Right cardiac atrium (tissue), 5 donors: ENCODE measurements around the gene GJC2. TPM values are rescaled to one million over a fixed set of nuclear protein-coding genes. Genes with fewer than 3 reads are reported as not detected.
A peak's percentile ranks its signal among the peaks of the same experiment; 100 is the strongest.
"Not testable (repeated sequence)": the region's sequence is repeated elsewhere in the genome, so short reads cannot be mapped to it uniquely, and the experiment has no call there.

Experiments used
- ATAC-seq, 2 donors: fragments of 200-7000 bp; cut with Tn5 transposase; one replicate each; pipeline versions ENCODE4 v1.8.0 to v1.9.1; 2020; ENCODE audit warnings: moderate library complexity in 2 of 2, mild to moderate bottlenecking in 1 of 2
- DNase-seq, 3 donors: peaks; one replicate each; pipeline ENCODE4 v3.0.0-alpha.2; 2020
- H3K27ac ChIP-seq: one replicate; pipeline ENCODE4 v1.5.1; 2013; ENCODE audit warnings: mild to moderate bottlenecking, low read length, control low read depth, moderate library complexity
- H3K27me3 ChIP-seq: one replicate; pipeline ENCODE4 v1.6.1; 2013; ENCODE audit not compliant: control insufficient read depth, insufficient read depth
- H3K4me1 ChIP-seq: one replicate; pipeline ENCODE4 v1.6.1; 2013; ENCODE audit warnings: low read length; ENCODE audit not compliant: control insufficient read depth, insufficient read depth
- H3K4me3 ChIP-seq: one replicate; pipeline ENCODE4 v1.5.1; 2013; ENCODE audit warnings: low read length, control low read depth
- H3K9me3 ChIP-seq: one replicate; pipeline ENCODE4 v1.6.1; 2013; ENCODE audit warnings: low read length; ENCODE audit not compliant: control insufficient read depth
- WGBS: extraction: QIAGEN DNeasy Blood & Tissue Kit; methylation state at CpG from one replicate; pipeline ENCODE4 v1.1.7; 2013; 5-methylcytosine and 5-hydroxymethylcytosine counted together
- intact Hi-C, 4 donors: fragments of 100-400 bp; cut with DNase I; formaldehyde crosslinking; loops; one replicate each; pipeline versions ENCODE4 v1.11.0 to v1.14.0; 2022 to 2023
- polyA plus RNA-seq: library from polyadenylated mRNA; stranded (reverse); fragments of 200-250 nt; gene quantifications from one replicate; pipeline ENCODE4 v1.2.3, GENCODE V29; 2013
- total RNA-seq, 4 donors: library from RNA; stranded (reverse); fragmentation: NEBNext Ultra II Directional; extraction: Animal tissue kit (Norgen Biotek cat#: 25700); gene quantifications; one replicate each; pipeline ENCODE4 v1.2.1, GENCODE V29; 2021
- donor health status: healthy with polysubstance abuse.
- donor health status: DM: no; HTN: yes; CAD: no.
- donor health status: DM: no; HTN: no; CAD: no.
- donor health status: DM: no; HTN: yes; CAD: no; lungs with severe emphysema.
- donor health status: DM: yes; HTN: yes; CAD: no.

GJC2 gene
- total and polyA plus RNA-seq, 5 donors, result 1.2 to 2.2 (median 1.6) TPM

DNA sequence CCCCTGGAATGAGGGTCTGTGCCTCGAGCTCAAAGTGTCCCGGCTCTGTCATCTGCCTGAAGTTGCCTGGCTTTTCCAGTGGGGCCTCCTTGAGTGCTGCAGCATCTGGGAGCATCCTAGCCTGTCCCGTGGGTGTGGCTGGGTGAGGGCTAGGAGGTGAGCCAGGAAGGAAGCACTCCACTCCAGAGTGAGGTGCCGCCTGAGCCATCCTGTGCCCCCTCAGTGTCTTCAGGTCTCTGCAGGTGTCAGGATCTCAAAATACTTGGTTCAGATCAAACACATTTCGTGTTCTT is 27.4 kb downstream of the GJC2 start:
- 86% methylated on average over 5 of the region's 5 CpGs for WGBS
- Histone ChIP-seq H3K4me1 (no peaks in the 10 kb centered on the region), H3K9me3 (no peaks in the 10 kb centered on the region), H3K27ac (no peak overlapping the region), H3K4me3 (no peak overlapping the region), H3K27me3 (no peaks in the 10 kb centered on the region)
- DNase-seq (no peak), ATAC-seq (no peak)
- intact Hi-C loops, result no loop called here

- Histone ChIP-seq H3K27me3 (no peaks in the 10 kb centered on the region), H3K9me3 (no peaks in the 10 kb centered on the region), H3K4me3 (no peak overlapping the region), H3K4me1 (no peaks in the 10 kb centered on the region), H3K27ac (no peak overlapping the region)
- DNase-seq (no peak), ATAC-seq (no peak)
- intact Hi-C loops, result no loop called here
- 86% methylated on average over 12 of the region's 12 CpGs for WGBS
Observed at GRCh38 chr1:228177721-228178710, 28.3 kb downstream of the GJC2 start.

DNA sequence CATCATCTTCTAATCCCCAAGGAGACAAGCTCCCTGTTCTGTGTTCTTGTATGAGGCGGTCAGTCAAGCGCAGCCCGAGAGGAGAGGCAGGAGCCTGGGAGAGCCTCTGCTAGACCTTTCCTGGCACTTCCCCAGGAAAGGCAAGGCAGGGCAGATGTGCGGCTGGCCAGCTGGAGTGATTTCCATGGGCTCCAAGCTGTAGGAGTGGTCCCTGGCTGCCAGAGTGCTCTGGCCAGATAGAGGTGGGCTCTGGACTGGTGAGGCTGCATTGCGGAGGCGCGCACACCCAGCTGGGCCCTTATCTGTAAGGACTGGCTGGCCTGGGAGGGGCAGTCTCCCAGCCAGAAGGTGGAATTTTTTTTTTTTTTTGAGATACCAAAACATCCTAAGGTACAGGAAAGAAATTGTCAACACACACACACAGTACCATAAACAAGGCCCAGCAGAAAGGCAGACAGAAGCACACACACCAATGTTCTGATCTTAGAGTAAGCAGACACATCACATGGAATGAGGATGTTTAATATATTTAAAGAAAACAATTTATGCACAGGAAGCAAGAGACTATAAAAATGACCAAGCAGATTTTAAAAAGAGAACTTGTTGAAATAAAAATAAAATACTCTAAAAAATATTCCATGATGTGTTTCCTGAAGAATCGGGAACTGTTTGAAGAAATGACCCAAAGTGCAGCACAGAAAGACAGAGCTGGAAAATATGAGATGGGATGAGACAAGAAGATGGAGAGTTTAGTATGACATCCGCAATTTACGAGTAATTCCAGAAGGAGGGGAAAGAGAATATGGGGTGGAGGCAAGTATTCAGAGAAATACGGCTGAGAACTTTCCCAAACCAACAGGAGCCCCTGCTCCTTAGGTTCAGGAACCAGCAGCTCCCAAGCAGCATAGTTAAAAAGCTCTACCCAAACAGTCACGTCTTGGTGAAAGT is 29.3 kb downstream of the GJC2 start:
- H3K9me3 ChIP-seq, result no peaks in the 10 kb centered on the region
- H3K4me3 ChIP-seq, result no peak overlapping the region
- peak in 2 of 3 donors; percentile 36 to 66 for DNase-seq
- no peaks in the 10 kb centered on the region for H3K4me1 ChIP-seq
- WGBS, result 74% methylated on average over 12 of the region's 12 CpGs
- H3K27me3 ChIP-seq, result no peaks in the 10 kb centered on the region
- peak; percentile 44 to 83 for ATAC-seq
- no peak overlapping the region for H3K27ac ChIP-seq
- intact Hi-C loops, result no loop called here

GRCh38 chr1:228180271-228180958 is 30.7 kb downstream of the GJC2 start:
- ATAC-seq (no peak), DNase-seq (no peak)
- WGBS, result 76% methylated on average over 4 of the region's 4 CpGs
- H3K27me3 ChIP-seq, result no peaks in the 10 kb centered on the region
- no peak overlapping the region for H3K4me3 ChIP-seq
- H3K9me3 ChIP-seq, result no peaks in the 10 kb centered on the region
- no peak overlapping the region for H3K27ac ChIP-seq
- intact Hi-C loops, result no loop called here
- no peaks in the 10 kb centered on the region for H3K4me1 ChIP-seq

- intact Hi-C loops, result no loop called here
- 93% methylated on average over 7 of the region's 7 CpGs for WGBS
- DNase-seq (no peak), ATAC-seq (no peak)
- H3K4me1 ChIP-seq, result no peaks in the 10 kb centered on the region
- H3K4me3 ChIP-seq, result no peak overlapping the region
- no peak overlapping the region for H3K27ac ChIP-seq
- H3K27me3 ChIP-seq, result no peaks in the 10 kb centered on the region
- H3K9me3 ChIP-seq, result no peaks in the 10 kb centered on the region
Observed at GRCh38 chr1:228180959-228181644, 31.4 kb downstream of the GJC2 start.

DNA sequence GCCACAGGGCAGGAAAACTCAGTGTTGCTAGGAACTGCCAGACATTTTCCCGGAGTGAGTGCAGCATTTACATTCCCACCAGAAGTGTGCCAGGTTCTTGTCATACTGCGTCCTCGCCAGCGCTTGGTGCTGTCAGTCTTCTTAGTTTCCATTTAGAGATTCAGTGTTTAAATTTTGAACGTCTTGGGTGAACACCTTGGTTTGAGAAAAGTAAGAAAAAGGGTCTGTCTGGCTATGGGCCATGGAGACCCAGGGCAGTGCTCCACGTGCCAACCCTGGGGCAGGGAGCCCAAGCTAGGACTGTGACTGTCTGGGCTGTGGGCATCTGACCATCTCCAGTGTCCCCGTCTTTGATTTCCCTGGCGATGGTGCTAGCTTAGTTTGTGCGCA is 31.9 kb downstream of the GJC2 start:
- intact Hi-C loops, result no loop called here
- Histone ChIP-seq H3K27ac (no peak overlapping the region), H3K9me3 (no peaks in the 10 kb centered on the region), H3K4me1 (no peaks in the 10 kb centered on the region), H3K4me3 (no peak overlapping the region), H3K27me3 (no peaks in the 10 kb centered on the region)
- 89% methylated on average over 9 of the region's 9 CpGs for WGBS
- ATAC-seq (no peak), DNase-seq (no peak)

DNA sequence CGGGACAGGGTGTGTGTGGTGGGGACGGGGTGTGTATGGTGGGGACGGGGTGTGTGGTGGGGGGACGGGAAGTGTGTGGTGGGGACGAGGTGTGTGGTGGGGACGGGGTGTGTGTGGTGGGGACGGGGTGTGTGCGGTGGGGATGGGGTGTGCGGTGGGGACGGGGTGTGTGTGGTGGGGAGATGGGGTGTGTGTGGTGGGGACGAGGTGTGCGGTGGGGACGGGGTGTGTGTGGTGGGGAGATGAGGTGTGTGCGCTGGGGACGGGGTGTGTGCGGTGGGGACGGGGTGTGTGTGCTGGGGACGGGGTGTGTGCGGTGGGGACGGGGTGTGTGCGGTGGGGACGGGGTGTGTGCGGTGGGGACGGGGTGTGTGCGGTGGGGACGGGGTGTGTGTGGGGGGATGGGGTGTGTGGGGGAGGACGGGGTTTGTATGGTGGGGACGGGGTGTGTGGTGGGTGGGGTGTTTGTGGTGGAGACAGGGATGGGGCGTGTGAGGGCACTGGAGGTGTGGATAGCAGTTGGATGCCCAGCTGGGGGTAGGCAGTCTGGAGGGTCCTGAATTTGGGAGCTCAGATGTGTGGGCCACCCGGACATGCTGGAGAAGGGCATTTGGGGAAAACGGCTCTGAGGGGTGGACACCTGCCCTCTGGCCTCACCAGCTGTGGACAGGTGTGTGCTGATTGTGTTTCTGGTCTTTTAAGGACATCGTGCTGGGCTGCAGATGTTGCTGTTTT is 32.7 kb downstream of the GJC2 start:
- no peaks in the 10 kb centered on the region for H3K27me3 ChIP-seq
- intact Hi-C loops, result no loop called here
- no peaks in the 10 kb centered on the region for H3K4me1 ChIP-seq
- H3K27ac ChIP-seq, result no peak overlapping the region
- H3K9me3 ChIP-seq, result no peaks in the 10 kb centered on the region
- WGBS, result 94% methylated on average over 32 of the region's 32 CpGs
- DNase-seq (no peak), ATAC-seq (no peak)
- no peak overlapping the region for H3K4me3 ChIP-seq

DNA sequence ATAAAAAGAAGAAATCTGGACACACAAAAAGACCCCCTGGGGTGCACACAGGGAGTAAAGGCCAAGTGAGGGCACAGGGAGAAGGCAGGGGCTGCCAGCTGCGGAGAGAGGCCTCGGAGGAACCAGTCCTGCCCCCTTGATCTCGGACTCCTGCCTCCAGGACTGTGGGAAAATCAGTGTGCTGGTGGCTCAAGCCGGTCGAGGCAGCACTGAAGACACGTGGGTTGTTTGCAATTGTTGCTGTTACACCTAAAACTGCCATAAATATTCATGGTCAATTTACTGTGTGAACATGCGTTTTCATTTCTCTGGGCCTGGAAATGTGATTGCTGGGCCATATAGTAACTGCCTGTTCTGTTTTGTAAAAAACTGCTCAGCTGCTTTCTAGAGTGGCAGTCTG is 34.4 kb downstream of the GJC2 start:
- Histone ChIP-seq H3K9me3 (no peaks in the 10 kb centered on the region), H3K4me3 (no peak overlapping the region), H3K4me1 (no peaks in the 10 kb centered on the region), H3K27ac (no peak overlapping the region), H3K27me3 (no peaks in the 10 kb centered on the region)
- no peak for DNase-seq
- ATAC-seq, result no peak
- intact Hi-C loops, result no loop called here
- 79% methylated on average over 7 of the region's 7 CpGs for WGBS

GRCh38 chr1:228185641-228185965 is 35.9 kb downstream of the GJC2 start:
- Histone ChIP-seq H3K27me3 (no peaks in the 10 kb centered on the region), H3K4me3 (no peak overlapping the region), H3K9me3 (no peaks in the 10 kb centered on the region), H3K27ac (no peak overlapping the region), H3K4me1 (no peaks in the 10 kb centered on the region)
- intact Hi-C loops, result no loop called here
- no peak for DNase-seq
- no peak for ATAC-seq
- WGBS, result 67% methylated on average over 11 of the region's 11 CpGs

DNA sequence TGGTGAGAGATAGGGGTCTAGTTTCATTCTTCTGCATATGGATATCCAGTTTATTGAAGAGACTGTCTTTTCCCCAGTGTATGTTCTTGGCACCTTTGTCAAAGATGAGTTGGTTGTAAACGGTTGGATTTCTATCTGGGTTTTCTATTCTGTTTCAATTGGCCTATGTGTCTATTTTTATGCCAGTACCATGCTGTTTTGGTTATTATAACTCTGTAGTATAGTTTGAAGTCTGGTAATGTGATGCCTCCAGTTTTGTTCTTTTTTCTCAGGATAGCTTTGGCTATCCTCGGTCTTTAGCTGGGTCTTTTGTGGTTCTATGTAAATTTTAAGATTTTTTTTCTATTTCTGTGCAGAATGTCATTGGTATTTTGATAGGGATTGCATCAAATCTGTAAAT is 38.5 kb downstream of the GJC2 start:
- intact Hi-C loops, H3K9me3 ChIP-seq, H3K4me3 ChIP-seq, ATAC-seq, H3K27ac ChIP-seq, H3K4me1 ChIP-seq, H3K27me3 ChIP-seq, DNase-seq: not testable (repeated sequence)
- 83% methylated on average over 2 of the region's 2 CpGs for WGBS
